ENCODE data around the gene SH3BP5.

The SH3BP5 gene

GRCh38 chr3:15289661-15290060 is 42.7 kb downstream of the SH3BP5 start:
- H4K20me1 ChIP-seq (ENCODE audit: insufficient read depth): no peaks in the 10 kb centered on the region
- H3K4me2 ChIP-seq: no peak overlapping the region
- H3K4me1 ChIP-seq (ENCODE audit: low read depth, poor library complexity, severe bottlenecking): peaks cover 25% of the 10 kb centered on the region
- H2AFZ ChIP-seq (ENCODE audit: low read depth): no peak overlapping the region
- TF ChIP-seq, protein P1, sequence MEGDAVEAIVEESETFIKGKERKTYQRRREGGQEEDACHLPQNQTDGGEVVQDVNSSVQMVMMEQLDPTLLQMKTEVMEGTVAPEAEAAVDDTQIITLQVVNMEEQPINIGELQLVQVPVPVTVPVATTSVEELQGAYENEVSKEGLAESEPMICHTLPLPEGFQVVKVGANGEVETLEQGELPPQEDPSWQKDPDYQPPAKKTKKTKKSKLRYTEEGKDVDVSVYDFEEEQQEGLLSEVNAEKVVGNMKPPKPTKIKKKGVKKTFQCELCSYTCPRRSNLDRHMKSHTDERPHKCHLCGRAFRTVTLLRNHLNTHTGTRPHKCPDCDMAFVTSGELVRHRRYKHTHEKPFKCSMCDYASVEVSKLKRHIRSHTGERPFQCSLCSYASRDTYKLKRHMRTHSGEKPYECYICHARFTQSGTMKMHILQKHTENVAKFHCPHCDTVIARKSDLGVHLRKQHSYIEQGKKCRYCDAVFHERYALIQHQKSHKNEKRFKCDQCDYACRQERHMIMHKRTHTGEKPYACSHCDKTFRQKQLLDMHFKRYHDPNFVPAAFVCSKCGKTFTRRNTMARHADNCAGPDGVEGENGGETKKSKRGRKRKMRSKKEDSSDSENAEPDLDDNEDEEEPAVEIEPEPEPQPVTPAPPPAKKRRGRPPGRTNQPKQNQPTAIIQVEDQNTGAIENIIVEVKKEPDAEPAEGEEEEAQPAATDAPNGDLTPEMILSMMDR (conservative IDR thresholded peaks at IDR 0.05; ENCODE audit: low read depth, low read length): no peak
- H3K4me3 ChIP-seq (IDR thresholded peaks at IDR 0.05; ENCODE audit: insufficient read depth, low read depth, low read length): no peak overlapping the region
- no peaks in the 10 kb centered on the region for H3K79me2 ChIP-seq (ENCODE audit: insufficient read depth, low read depth)
- H3K27ac ChIP-seq: no peak overlapping the region
- no peaks in the 10 kb centered on the region for H3K36me3 ChIP-seq (ENCODE audit: insufficient read depth)
- no peaks in the 10 kb centered on the region for H3K27me3 ChIP-seq (ENCODE audit: insufficient read depth, low read depth)
- no peak overlapping the region for H3K9ac ChIP-seq

- Histone ChIP-seq H3K27ac (no peak overlapping the region), H3K9ac (no peak overlapping the region), H3K79me2 (ENCODE audit: insufficient read depth, low read depth) (no peaks in the 10 kb centered on the region), H3K36me3 (ENCODE audit: insufficient read depth) (no peaks in the 10 kb centered on the region), H4K20me1 (ENCODE audit: insufficient read depth) (no peaks in the 10 kb centered on the region), H3K27me3 (ENCODE audit: insufficient read depth, low read depth) (no peaks in the 10 kb centered on the region), H3K4me2 (no peak overlapping the region), H3K4me3 (IDR thresholded peaks at IDR 0.05; ENCODE audit: insufficient read depth, low read depth, low read length) (no peak overlapping the region), H2AFZ (ENCODE audit: low read depth) (no peak overlapping the region), H3K4me1 (ENCODE audit: low read depth, poor library complexity, severe bottlenecking) (peaks cover 33% of the 10 kb centered on the region)
- TF ChIP-seq, protein P1 (conservative IDR thresholded peaks at IDR 0.05; ENCODE audit: low read depth, low read length): no peak
These were observed 43.9 kb downstream of the SH3BP5 start for GRCh38 chr3:15288331-15289035.

DNA sequence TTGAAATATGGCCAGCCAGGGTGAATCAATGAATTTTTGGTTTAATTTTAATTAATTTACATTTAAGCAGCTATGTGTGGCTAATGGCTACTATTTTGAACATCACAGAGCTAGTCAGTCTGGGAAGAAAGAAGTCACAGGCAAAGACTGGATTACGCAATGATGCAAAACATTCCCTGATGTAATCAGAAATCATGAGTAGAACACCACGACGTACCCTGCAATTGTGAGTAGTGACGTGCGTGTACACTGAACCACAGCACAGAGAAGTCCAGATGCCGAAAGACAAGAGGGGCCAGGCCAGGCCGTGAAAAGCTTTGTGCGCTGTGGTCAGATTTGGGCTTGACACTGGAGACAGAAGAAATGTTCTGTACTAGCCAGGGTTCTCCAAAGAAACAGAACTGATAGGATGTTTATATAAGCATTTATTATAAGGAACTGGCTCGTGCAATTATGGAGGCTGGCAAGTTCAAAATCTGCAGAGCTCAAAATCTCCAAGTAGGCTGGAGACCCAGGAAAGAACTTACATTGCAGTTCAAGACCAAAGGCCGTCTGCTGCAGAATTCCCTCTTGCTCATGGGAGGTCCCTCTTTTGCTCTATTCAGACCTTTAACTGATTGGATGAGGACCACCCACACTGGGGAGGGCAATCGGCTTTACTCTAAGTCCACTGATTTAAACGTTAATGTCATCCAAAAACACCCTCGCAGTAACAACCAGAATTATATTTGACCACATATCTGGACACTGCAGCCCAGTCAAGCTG is 44.6 kb downstream of the SH3BP5 start:
- Histone ChIP-seq H3K4me1 (ENCODE audit: low read depth, poor library complexity, severe bottlenecking) (peaks cover 38% of the 10 kb centered on the region), H3K4me3 (IDR thresholded peaks at IDR 0.05; ENCODE audit: insufficient read depth, low read depth, low read length) (no peak overlapping the region), H3K27me3 (ENCODE audit: insufficient read depth, low read depth) (no peaks in the 10 kb centered on the region), H3K36me3 (ENCODE audit: insufficient read depth) (no peaks in the 10 kb centered on the region), H3K9ac (no peak overlapping the region), H3K4me2 (no peak overlapping the region), H3K79me2 (ENCODE audit: insufficient read depth, low read depth) (no peaks in the 10 kb centered on the region), H2AFZ (ENCODE audit: low read depth) (no peak overlapping the region), H4K20me1 (ENCODE audit: insufficient read depth) (no peaks in the 10 kb centered on the region), H3K27ac (no peak overlapping the region)
- TF ChIP-seq, protein P1 (conservative IDR thresholded peaks at IDR 0.05; ENCODE audit: low read depth, low read length): no peak

- H3K79me2 ChIP-seq (ENCODE audit: insufficient read depth, low read depth): no peaks in the 10 kb centered on the region
- no peak overlapping the region for H2AFZ ChIP-seq (ENCODE audit: low read depth)
- no peaks in the 10 kb centered on the region for H4K20me1 ChIP-seq (ENCODE audit: insufficient read depth)
- H3K27me3 ChIP-seq (ENCODE audit: insufficient read depth, low read depth): no peaks in the 10 kb centered on the region
- no peak overlapping the region for H3K9ac ChIP-seq
- no peak overlapping the region for H3K27ac ChIP-seq
- TF ChIP-seq, protein P1 (conservative IDR thresholded peaks at IDR 0.05; ENCODE audit: low read depth, low read length): no peak
- no peak overlapping the region for H3K4me3 ChIP-seq (IDR thresholded peaks at IDR 0.05; ENCODE audit: insufficient read depth, low read depth, low read length)
- no peak overlapping the region for H3K4me2 ChIP-seq
- no peaks in the 10 kb centered on the region for H3K36me3 ChIP-seq (ENCODE audit: insufficient read depth)
- H3K4me1 ChIP-seq (ENCODE audit: low read depth, poor library complexity, severe bottlenecking): peaks cover 21% of the 10 kb centered on the region
These were observed 46.4 kb downstream of the SH3BP5 start for GRCh38 chr3:15286022-15286421.
